Fibroblast of lung (primary cell): ENCODE results near the gene DNMT3A. TPM values are rescaled to one million over a fixed set of nuclear protein-coding genes. Genes with fewer than 3 reads are reported as not detected.

Experiments
- DNase-seq, 2 donors: peaks; one replicate each; pipeline versions ENCODE4 v3.0.0 to v3.0.0-alpha.2; 2010; ENCODE audit warnings: low read depth in 2 of 2
- H2AFZ ChIP-seq: 2 replicates; pipeline ENCODE4 v1.5.1; 2012; ENCODE audit warnings: low read length, control low read depth, inconsistent platforms
- H3K27ac ChIP-seq: 2 replicates; pipeline ENCODE4 v1.5.1; 2011; ENCODE audit warnings: low read length, control low read depth; ENCODE audit not compliant: insufficient read depth
- H3K27me3 ChIP-seq: 2 replicates; pipeline ENCODE4 v1.5.1; 2011; ENCODE audit warnings: mild to moderate bottlenecking, low read length; ENCODE audit not compliant: control insufficient read depth, insufficient read depth
- H3K36me3 ChIP-seq: 2 replicates; pipeline ENCODE4 v1.5.1; 2011; ENCODE audit warnings: low read length; ENCODE audit not compliant: control insufficient read depth, insufficient read depth
- H3K4me1 ChIP-seq: 2 replicates; pipeline ENCODE4 v1.5.1; 2011; ENCODE audit warnings: low read length; ENCODE audit not compliant: control insufficient read depth, insufficient read depth; ENCODE audit errors: extremely low read depth
- H3K4me2 ChIP-seq: 2 replicates; pipeline ENCODE4 v1.5.1; 2011; ENCODE audit warnings: low read length, control low read depth; ENCODE audit not compliant: insufficient read depth; ENCODE audit errors: extremely low read depth
- H3K4me3 ChIP-seq, 4 experiments: fragments of 200-600 bp in 1 of 4; sonication (generic) in 1 of 4; replicated peaks in 1 of 4; 2 replicates each; pipeline ENCODE4 v1.5.1; 2011 to 2016; ENCODE audit warnings: low read length in 4 of 4, low read depth in 3 of 4, mild to moderate bottlenecking in 3 of 4, control low read depth in 2 of 4, inconsistent platforms in 1 of 4, mixed read lengths in 1 of 4; ENCODE audit not compliant: insufficient read depth in 1 of 4; ENCODE audit errors: control extremely low read depth in 1 of 4
- H3K79me2 ChIP-seq: 2 replicates; pipeline ENCODE4 v1.5.1; 2012; ENCODE audit warnings: mild to moderate bottlenecking, low read length, inconsistent platforms; ENCODE audit not compliant: control insufficient read depth, insufficient read depth
- H3K9ac ChIP-seq: 2 replicates; pipeline ENCODE4 v1.5.1; 2011; ENCODE audit warnings: mild to moderate bottlenecking, low read length, control low read depth; ENCODE audit not compliant: insufficient read depth
- H3K9me3 ChIP-seq: 2 replicates; pipeline ENCODE4 v1.5.1; 2012; ENCODE audit warnings: low read depth, low read length; ENCODE audit not compliant: control insufficient read depth, insufficient read depth
- H4K20me1 ChIP-seq: 2 replicates; pipeline ENCODE4 v1.5.1; 2011; ENCODE audit warnings: low read length; ENCODE audit not compliant: control insufficient read depth, insufficient read depth; ENCODE audit errors: extremely low read depth
- CTCF ChIP-seq, 2 donors: IDR thresholded peaks in 1 of 2; conservative IDR thresholded peaks in 1 of 2; 1 replicate in 1 of 2; 2 replicates in 1 of 2; pipeline ENCODE4 v1.5.1; 2011 to 2012; ENCODE audit warnings: low read length in 2 of 2, control low read depth in 1 of 2, inconsistent platforms in 1 of 2, low read depth in 1 of 2, mild to moderate bottlenecking in 1 of 2
- EZH2 ChIP-seq: IDR thresholded peaks from 2 replicates; pipeline ENCODE4 v1.5.1; 2012; ENCODE audit warnings: low read length, control low read depth, mild to moderate bottlenecking; ENCODE audit errors: missing control alignments
- polyA minus RNA-seq: library from RNA; depleted of rRNA, polyadenylated mRNA; stranded (reverse); fragments of >200 nt; gene quantifications from 2 replicates; pipeline ENCODE4 v1.2.3, GENCODE V29; 2011; ENCODE audit warnings: low replicate concordance
- polyA plus RNA-seq, 2 donors: library from polyadenylated mRNA; depleted of rRNA in 1 of 2; stranded (reverse) in 1 of 2; unstranded in 1 of 2; fragments of >200 nt; gene quantifications; 2 replicates each; pipeline ENCODE4 v1.2.1, GENCODE V29; 2011 to 2012; ENCODE audit warnings: missing spikeins in 1 of 2
- total RNA-seq: library from RNA; depleted of rRNA; stranded (reverse); fragments of >200 nt; gene quantifications from 2 replicates; pipeline ENCODE4 v1.2.1, GENCODE V29; 2014

DNMT3A gene
- 16.9 and 19.7 TPM in 2 replicates for total RNA-seq
- 3.6 and 3.7 TPM in 2 replicates for polyA plus RNA-seq
- polyA plus RNA-seq (2012): 6.9 and 8.6 TPM in 2 replicates
- 6.6 and 44.1 TPM in 2 replicates for polyA minus RNA-seq

DNA sequence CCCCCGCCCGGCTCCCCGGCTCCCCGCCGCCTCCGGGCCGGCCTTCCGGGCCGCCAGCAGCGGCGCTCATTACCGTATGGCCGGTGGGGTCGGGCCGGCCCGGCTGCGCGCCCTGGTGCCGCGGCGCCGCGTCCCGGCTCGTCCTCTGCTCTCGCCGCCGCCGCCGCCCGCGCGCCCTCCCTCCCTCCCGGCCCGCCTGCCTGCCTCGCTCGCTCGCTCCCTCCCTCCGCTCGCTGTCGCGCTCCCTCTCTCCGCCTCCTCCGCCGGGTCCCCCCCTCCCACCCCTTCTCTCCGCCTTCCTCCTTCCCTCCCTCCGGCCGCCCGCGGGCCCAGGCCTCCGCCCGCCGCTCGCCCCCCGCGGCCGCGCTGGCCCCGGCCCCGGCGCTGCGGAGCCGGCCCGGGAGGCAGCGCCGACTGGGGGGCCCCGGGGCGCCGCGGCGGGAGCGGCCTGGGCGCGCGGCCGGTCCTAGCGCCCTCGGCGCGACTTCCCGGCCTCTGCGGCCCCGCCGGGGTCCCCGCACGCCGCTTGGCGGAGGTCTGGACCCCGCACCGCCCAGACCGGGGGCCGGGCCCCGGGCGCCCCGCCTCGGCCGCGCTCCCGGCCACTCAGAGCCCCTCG lies at the start of gene DNMT3A:
TSS of gene DNMT3A (minus strand) at position 173 of the 619 bp plus-strand sequence. CDS start 27,941 bp downstream, outside the sequence.
- Histone ChIP-seq H3K9me3 (no peaks in the 10 kb centered on the region), H3K4me3 (peak within 1 kb of the TSS; percentile 31 to 65 (median 53)), H3K79me2 (no peaks in the 10 kb centered on the region), H3K4me1 (peaks cover 2% of the 10 kb centered on the region), H3K9ac (peak within 1 kb of the TSS; percentile 30), H3K27me3 (no peaks in the 10 kb centered on the region), H3K36me3 (no peaks in the 10 kb centered on the region), H3K27ac (no peak within 1 kb of the TSS), H4K20me1 (no peaks in the 10 kb centered on the region), H2AFZ (no peak within 1 kb of the TSS), H3K4me2 (peak within 1 kb of the TSS; percentile 78)
- DNase-seq: peak; percentile 68 to 69
- TF ChIP-seq CTCF (conservative IDR thresholded peaks at IDR 0.05 in 1 of 2, IDR thresholded peaks at IDR 0.05 in 1 of 2; ENCODE audit: low read depth in 1 of 2, low read length in 2 of 2) (no peak), EZH2 (no peak)

DNA sequence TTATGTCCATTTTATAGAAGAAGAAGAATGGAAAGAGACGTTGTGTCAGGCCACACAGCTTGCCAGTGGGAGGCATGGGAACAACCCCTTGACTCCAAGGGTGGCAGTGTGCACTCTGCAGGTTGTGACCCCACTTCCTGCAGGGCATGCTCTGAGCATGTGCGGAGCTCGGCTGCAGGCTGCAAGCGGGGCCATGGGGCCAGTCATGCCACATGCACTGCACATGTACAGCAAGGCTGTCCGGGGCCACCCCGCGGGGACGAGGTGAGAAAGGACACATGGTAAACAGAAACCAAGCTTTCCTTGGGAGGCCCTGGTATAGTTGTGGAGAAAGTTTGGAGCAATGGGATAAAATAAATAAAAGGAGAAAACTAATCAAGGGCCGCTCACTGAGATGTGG lies 47.4 kb upstream of the DNMT3A start:
- H3K27me3 ChIP-seq: no peaks in the 10 kb centered on the region
- no peaks in the 10 kb centered on the region for H4K20me1 ChIP-seq
- H3K4me2 ChIP-seq: no peak overlapping the region
- H3K9ac ChIP-seq: no peak overlapping the region
- H3K4me3 ChIP-seq: no peak overlapping the region
- H3K79me2 ChIP-seq: no peaks in the 10 kb centered on the region
- DNase-seq: no peak
- H3K4me1 ChIP-seq: no peaks in the 10 kb centered on the region
- TF ChIP-seq CTCF (conservative IDR thresholded peaks at IDR 0.05 in 1 of 2, IDR thresholded peaks at IDR 0.05 in 1 of 2; ENCODE audit: low read depth in 1 of 2, low read length in 2 of 2): no peak
- TF ChIP-seq EZH2: no peak
- no peaks in the 10 kb centered on the region for H3K36me3 ChIP-seq
- H2AFZ ChIP-seq: no peak overlapping the region
- H3K9me3 ChIP-seq: no peaks in the 10 kb centered on the region
- no peak overlapping the region for H3K27ac ChIP-seq

- Histone ChIP-seq H3K9ac (no peak overlapping the region), H3K27me3 (no peaks in the 10 kb centered on the region), H3K79me2 (no peaks in the 10 kb centered on the region), H3K4me1 (no peaks in the 10 kb centered on the region), H2AFZ (no peak overlapping the region), H3K4me2 (no peak overlapping the region), H3K36me3 (no peaks in the 10 kb centered on the region), H4K20me1 (no peaks in the 10 kb centered on the region), H3K9me3 (no peaks in the 10 kb centered on the region), H3K27ac (no peak overlapping the region), H3K4me3 (no peak overlapping the region)
- TF ChIP-seq EZH2 (no peak), CTCF (conservative IDR thresholded peaks at IDR 0.05 in 1 of 2, IDR thresholded peaks at IDR 0.05 in 1 of 2; ENCODE audit: low read depth in 1 of 2, low read length in 2 of 2) (no peak)
- no peak for DNase-seq
These were observed 46.8 kb upstream of the DNMT3A start for GRCh38 chr2:25388491-25388890.
